HG02798 (cell line): Measurements from ENCODE around the gene TEX11.
"Not testable (repeated sequence)": the region's sequence is repeated elsewhere in the genome, so short reads cannot be mapped to it uniquely, and the experiment has no call there.

Experiments used
- ATAC-seq: cut with Tn5 transposase; IDR thresholded peaks from one replicate; pipeline ENCODE4 v1.9.1; 2021; ENCODE audit warnings: mild to moderate bottlenecking; ENCODE audit not compliant: unreplicated experiment, poor library complexity

Gene TEX11

DNA sequence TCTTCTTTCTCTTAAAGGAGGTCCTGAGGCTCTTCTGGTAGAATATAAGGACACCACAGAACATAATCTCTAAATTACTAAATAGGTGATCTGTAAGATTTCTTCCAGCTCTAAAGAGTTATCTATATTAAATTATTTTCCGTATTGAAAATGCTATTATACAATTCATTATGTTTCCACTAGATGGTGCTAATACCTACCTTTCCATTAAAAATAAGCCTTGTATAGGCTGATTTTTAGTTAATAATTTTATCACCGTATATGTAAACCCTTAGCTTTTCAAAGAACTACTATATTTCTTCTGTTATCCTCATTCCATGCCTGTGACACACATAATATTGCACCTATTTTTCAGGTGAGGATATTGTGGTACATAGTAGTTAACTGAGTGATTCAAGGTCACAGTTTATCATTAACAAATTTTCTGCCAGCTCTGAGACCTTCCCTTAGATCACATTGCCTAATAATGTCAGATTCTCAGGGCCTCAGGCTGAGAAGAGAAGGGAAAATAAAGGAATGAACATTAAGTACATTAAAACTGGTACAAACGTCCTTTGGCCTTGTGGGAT lies 138.8 kb downstream of the TEX11 start:
- ATAC-seq, result no peak

DNA sequence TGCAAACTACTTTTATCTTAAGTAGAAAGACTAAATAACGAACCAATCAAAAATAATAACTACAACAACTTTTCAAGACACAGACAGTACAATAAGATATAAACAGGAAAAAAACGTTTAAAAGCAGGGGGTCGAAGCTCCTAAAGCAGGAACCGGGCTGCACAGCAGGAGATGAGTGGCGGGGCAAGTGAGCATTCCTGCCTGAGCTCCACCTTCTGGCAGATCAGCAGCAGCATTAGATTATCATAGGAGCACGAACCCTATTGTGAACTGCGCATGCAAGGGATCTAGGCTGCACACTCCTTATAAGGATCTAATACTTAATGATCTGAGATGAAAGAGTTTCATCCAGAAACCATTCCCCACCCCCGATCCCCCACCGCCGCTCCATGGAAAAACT lies 146.2 kb downstream of the TEX11 start:
- no peak for ATAC-seq

DNA sequence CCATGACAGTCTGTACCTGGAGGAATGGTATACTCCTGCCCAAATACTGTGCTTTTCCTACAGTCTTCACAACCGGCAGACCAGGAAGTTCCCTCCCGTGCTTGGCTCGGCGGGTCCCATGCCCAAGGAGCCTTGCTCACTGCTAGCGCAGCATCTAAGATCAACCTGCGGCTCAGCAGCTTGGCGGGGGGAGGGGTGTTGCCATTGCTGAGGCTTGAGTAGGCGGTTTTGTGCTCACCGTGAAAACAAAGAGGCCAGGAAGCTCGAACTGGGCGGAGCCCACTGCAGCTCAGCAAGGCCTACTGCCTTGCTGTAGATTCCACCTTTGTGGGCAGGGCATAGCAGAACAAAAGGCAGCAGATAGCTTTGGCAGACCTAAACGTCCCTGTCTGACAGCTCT lies 152.7 kb downstream of the TEX11 start:
- no peak for ATAC-seq

DNA sequence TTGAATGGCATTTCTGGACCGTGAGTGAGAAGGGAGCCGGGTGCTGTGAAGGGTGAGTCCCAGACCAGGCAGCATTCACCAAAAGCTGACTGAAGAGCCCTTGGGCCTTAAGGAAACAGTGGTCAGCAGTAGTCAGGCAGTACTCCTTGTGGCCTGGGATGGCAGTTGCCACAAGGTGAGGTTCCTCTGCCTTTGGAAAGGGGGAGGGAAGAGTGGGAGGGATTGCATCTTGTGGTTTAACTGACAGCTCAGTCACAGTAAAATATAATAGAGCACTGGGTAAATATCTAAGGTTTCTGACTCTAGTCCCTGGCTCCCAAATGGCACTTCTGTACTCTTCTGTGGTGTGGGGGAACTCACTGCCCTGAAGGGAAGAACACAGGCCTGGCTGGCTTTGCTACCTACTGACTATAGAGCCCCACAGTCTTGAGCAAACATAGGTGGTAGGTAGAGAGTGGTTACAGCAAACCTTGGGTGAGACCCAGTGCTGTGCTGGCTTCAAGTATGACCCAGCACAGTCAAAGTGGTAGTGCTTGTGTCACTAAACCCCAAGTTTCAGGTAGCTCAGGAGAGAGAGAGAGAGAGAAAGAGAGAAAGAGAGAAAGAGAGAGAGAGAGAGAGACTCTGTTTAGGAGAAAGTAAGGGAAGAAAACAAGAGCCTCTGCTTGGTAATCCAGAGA lies 154.2 kb downstream of the TEX11 start:
- ATAC-seq, result no peak

DNA sequence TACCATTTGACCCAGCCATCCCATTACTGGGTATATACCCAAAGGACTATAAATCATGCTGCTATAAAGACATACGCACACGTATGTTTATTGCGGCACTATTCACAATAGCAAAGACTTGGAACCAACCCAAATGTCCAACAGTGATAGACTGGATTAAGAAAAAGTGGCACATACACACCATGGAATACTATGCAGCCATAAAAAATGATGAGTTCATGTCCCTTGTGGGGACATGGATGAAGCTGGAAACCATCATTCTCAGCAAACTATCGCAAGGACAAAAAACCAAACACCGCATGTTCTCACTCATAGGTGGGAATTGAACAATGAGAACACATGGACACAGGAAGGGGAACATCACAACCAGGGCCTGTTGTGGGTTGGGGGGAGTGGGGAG lies 174.7 kb downstream of the TEX11 start:
- ATAC-seq, result not testable (repeated sequence)

DNA sequence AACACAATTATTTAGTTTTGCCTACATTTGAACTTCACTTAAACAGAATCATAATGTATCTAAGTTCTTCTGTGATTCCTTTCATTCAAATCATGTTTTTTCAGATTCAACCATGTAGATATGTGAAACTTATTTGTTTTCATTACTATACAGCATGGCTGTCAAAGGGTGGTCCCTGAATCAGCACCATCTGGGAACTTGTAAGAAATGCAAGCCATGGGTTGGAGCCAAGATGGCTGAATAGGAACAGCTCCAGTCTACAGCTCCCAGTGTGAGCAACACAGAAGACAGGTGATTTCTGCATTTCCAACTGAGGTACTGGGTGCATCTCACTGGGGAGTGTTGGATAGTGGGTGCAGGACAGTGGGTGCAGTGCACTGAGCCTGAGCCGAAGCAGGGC lies 180.6 kb downstream of the TEX11 start:
- ATAC-seq, result not testable (repeated sequence)

DNA sequence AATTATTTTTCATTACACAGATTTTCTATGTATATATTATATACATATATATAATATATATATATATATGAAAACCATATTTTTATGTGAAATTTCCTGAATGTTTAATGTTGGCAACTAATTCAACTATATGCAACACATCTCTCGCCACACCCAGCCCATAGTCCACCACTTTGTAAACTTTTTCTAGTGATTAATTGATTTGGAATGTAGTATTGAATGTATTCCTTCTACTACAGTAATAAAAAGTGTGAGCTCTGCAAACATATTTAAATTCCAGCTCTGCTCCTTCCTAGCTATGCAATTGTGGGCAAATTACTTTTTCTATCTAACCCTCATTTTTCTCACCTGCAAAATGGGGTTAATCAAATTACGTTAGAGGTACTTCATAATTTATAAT lies 187.8 kb downstream of the TEX11 start:
- no peak for ATAC-seq

DNA sequence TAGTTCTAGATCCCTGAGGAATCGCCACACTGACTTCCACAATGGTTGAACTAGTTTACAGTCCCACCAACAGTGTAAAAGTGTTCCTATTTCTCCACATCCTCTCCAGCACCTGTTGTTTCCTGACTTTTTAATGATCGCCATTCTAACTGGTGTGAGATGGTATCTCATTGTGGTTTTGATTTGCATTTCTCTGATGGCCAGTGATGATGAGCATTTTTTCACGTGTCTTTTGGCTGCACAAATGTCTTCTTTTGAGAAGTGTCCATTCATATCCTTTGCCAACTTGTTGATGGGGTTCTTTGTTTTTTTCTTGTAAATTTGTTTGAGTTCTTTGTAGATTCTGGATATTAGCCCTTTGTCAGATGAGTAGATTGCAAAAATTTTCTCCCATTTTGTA lies 197.2 kb downstream of the TEX11 start:
- not testable (repeated sequence) for ATAC-seq

DNA sequence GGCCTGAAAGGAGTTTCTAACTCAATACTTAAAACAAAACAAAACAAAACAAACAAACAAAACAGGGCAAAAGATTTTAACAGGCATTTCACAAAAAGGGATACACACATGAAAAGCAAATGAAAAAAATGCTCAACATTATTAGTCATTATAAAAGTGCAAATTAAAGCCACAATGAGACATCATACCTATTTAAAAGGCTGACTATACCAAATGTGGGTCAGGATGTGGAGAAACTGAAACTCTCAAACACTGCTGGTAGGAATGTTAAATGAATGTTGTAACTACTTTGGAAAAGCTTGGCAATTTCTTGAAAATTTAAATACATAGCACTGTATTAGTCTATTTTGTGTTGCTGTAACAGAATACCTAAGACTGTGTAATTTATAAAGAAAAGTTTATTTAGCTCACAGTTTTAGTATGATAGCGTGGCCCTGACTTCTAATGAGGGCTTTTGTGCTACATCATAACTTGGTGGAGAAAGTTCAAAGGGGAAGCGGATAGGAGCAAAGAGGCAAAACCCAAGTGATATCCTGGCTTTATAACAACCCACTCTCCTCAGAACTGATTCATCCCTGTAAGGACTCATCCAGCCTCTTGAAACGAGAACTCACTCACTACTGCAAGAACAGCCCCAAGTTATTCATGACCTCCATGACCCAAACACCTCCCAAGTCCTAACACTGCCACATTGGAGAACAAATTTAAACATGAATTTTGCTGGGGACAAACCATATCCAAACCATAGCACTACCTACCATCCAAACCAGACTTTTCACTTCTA lies 214.0 kb downstream of the TEX11 start:
- no peak for ATAC-seq

DNA sequence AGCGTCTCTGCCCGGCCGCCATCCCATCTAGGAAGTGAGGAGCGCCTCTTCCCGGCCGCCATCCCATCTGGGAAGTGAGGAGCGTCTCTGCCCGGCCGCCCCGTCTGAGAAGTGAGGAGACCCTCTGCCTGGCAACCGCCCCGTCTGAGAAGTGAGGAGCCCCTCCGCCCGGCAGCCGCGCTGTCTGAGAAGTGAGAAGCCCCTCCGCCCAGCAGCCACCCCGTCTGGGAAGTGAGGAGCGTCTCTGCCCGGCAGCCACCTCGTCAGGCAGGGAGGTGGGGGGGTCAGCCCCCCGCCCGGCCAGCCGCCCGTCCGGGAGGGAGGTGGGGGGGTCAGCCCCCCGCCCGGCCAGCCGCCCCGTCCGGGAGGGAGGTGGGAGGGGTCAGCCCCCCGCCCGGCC lies 229.1 kb downstream of the TEX11 start:
- not testable (repeated sequence) for ATAC-seq

DNA sequence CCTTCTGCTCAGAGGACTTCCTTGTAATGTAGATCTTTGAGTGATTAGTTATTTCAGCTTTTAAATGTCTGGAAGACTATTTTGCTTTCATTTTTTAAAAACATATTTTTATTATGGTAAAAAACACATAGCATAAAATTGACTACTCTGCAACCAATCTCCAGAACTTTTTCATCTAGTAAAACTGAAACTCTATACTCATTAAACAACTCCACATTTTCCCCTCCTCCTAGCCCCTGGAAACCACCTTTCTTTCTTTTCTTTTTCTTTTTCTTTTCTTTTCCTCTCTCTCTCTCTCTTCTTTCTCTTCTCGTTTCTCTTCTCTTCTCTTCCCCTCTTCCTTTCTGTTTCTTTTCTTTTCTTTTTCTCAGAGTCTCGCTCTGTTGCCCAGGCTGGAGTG lies 233.2 kb downstream of the TEX11 start:
- ATAC-seq, result no peak

DNA sequence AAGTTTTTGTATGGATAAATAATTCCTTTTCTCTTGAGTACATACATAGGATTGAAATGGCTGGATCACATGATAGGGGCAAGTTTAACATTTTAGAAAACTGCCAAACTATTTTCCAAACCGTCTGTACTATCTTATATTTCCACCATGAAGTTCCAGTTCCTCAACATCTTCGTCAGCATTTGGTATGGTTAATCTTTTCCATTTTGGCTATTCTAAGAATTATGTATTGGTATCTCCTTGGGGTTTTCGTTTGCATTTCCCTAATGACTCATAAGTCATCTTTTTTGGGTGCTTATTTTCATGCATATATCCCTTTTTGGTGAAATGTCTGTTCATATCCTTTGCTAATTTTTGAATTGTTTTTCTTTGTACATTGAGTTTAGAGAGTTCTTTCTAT lies 236.2 kb downstream of the TEX11 start:
- ATAC-seq, result no peak

DNA sequence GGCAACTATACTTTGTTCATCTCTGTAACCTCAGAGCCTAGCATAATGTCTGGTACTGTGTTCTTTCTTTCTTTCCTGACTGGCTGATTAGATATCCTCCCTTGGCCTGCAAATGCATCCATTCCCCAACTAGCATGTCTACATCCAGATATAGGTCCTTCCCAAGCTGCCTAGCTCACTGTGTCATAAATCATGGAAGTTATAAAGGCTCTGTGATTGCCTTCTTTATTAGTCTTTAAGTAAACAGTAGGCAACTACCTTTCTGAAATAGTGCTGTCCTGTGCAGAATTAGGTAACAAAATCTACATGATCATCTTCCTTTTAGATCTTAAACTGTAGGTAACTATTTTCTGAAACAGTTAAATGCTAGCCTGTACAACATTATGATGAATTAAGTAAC lies 239.4 kb downstream of the TEX11 start:
- no peak for ATAC-seq

DNA sequence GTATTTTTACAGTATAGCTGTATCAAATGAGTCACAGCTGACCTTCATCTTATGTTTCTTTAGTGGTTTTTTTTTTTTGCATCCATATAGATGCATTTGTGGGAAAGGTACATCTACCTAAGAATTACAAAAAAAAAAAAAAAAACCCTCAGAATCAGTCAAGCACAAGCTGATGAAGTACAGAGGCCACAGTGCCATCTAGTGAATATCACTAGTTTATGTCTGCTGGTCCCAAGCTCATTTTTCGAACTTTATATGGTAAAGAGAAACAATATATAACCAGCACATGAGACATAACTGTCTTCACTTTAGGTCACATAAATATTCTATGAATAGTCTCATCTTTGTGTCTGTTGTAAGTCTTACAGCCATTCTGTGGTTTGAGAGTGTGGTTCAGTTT lies 243.8 kb downstream of the TEX11 start:
- no peak for ATAC-seq

DNA sequence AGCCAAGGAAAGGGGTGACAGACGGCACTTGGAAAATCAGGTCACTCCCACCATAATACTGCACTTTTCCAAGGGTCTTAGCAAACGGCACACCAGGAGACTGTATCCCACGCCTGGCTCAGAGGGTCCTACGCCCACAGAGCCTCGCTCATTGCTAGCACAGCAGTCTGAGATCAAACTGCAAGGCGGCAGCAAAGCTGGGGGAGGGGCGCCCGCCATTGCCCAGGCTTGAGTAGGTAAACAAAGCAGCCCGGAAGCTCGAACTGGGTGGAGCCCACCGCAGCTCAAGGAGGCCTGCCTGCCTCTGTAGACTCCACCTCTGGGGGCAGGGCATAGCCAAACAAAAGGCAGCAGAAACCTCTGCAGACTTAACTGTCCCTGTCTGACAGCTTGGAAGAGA lies 247.4 kb downstream of the TEX11 start:
- ATAC-seq, result not testable (repeated sequence)

DNA sequence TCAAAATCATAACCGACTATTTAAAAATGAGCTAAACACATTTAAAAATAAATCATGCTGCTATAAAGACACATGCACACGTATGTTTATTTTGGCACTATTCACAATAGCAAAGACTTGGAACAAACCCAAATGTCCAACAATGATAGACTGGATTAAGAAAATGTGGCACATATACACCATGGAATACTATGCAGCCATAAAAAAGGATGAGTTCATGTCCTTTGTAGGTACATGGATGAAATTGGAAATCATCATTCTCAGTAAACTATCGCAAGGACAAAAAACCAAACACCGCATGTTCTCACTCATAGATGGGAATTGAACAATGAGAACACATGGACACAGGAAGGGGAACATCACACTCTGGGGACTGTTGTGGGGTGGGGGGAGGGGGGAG lies 251.0 kb downstream of the TEX11 start:
- not testable (repeated sequence) for ATAC-seq

DNA sequence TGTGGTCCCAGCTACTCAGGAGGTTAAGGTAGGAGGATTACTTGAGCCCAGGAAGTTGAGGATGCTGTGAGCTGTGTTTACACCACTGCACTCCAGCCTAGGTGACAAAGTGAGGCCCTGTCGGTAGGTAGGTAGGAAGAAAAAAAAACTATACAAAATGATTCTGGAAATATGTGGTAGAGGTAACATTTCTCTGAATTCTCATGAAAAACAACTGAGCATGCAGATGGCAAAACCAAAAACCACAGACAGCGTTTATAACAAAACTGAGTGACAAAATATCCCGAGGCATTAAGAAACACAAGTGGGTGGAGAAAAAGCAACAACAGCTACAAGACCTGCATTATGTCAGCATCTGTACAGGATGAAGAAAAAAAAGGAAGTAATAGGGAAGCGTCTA lies 252.2 kb downstream of the TEX11 start:
- ATAC-seq, result no peak

DNA sequence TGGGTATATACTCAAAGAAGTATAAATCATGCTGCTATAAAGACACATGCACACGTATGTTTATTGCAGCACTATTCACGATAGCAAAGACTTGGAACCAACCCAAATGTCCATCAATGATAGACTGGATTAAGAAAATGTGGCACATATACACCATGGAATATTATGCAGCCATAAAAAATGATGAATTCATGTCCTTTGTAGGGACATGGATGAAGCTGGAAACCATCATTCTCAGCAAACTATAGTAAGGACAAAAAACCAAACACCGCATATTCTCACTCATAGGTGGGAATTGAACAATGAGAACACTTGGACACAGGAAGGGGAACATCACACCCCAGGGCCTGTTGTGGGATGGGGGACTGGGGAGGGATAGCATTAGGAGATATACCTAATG lies 260.6 kb downstream of the TEX11 start:
- ATAC-seq, result not testable (repeated sequence)

DNA sequence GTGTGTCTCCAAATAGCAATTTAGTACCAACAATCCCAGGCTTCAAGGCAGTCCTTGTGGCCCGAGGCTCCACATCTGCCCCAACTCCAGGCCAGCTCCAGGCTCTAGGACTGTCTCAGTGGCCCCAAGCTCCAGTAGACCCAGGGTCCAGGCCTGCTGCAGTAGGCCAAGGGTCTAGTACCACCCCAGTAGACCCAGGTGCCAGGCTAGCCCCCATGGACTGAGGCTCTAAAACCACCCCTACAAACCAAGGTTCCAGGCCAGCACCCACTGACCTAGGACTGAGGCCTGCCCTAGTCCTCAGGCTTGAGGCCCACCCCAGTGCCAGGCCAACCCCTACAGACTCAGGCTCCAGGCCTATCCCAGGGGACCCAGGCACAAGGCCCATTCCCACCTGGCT lies 272.3 kb downstream of the TEX11 start:
- ATAC-seq, result no peak

DNA sequence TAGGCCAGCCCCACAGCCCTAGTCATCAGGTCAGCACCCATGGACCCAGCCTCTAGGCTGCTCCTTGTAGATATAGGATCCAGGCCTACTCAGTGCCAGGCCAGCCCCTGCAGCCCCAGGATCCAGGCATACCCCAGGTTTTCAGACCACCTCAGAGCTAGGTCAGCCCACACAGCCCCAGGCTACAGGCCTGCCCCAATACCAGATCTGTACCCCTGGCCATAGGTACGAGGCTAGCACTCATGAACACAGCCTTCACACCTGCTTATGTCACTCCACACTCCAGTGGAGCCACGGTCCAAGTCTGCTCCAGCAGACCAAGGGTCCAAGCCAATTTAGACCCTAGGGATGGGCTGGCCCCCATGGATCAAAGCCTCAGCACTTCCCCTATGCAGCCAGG lies 272.8 kb downstream of the TEX11 start:
- no peak for ATAC-seq

DNA sequence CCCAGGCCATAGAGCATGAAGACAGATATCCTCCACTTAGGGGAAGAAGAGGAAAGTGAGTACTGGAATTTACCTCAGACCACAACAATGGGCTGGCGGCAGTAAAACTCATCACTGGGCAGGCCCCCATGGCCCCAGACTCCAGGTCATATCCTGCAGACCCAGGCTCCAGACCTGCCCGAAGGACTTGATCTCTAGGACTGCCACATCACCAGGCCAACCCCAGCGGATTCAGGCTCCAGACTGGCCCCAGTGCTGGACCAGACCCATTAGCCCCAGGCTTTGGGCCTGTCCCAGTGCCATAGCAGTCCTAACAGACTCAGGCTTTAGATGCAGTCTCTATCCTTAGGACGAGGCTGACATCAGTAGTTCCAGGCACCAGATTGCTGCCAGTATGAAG lies 273.3 kb downstream of the TEX11 start:
- no peak for ATAC-seq

DNA sequence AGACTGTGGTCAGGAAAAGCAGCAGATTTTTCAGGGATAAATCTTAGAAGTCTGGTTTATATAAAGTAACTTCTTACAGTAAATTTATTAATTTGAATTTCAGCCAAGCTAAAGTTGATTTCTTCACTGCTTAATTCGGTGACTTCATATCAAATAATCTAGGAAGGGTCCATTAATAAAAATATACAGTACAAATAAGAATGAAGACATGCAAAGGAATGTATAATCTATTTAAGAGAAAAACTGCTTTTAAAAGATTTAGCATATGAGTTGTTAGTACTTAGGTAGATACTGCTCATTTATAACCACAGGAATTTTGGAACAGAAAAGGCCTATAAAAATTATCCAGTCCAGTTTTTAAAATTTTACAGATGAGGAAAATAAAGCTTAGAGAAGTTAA lies 286.8 kb downstream of the TEX11 start:
- ATAC-seq, result no peak
